ENCODE results near the gene SEZ6.

DNA sequence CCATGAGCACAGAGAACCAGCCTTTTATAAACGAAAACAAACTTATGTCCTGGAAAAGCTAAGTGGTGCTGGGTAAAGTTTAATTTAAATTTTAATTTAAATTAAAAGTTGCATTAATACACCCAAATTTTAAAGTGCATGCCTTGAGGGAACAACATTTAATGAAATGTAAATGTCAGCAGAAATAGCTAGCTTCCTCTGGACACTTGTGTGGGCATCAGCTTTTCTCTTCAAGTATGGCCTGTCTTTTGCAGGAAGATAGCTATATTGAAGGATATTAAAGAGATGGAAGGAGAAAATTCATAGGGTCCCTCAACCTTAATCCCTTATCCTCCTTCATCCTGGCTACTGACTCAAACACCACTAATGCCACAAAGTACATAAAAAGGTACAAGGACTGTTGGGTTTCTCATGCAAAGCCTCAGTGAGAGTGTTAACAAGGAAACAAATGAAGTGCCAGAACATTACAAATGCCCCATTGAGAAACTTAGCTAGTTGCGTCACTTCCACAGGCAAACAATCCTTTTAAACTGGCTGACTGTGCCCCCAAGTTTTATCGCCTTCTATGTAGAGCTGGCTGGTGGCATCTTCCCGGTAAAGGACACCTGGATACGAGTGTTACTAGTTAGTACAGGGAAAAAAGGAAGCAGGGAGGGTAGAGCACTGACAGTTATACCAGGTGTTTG, 68.6 kb downstream of the SEZ6 start:
- no peak for TF ChIP-seq POLR2AphosphoS5 (IDR thresholded peaks at IDR 0.05)
- peak in 2 of 4 donors; percentile 7 to 25 for TF ChIP-seq POLR2A (IDR thresholded peaks at IDR 0.05)
- no peak for TF ChIP-seq CTCF (IDR thresholded peaks at IDR 0.05)
